Parathyroid adenoma (tissue), 2 donors: ENCODE results near the gene DNASE1L3.

ENCODE experiments used
- H2AFZ ChIP-seq: fragments of 300-600 bp; sonication (generic); one replicate; pipeline ENCODE4 v1.7.0; 2017; ENCODE audit warnings: antibody characterized with exemption, mild to moderate bottlenecking
- H3K27ac ChIP-seq: fragments of 300-600 bp; sonication (generic); one replicate; pipeline ENCODE4 v1.7.0; 2017
- H3K27me3 ChIP-seq: fragments of 300-600 bp; sonication (generic); one replicate; pipeline ENCODE4 v1.7.0; 2017; ENCODE audit warnings: low read length; ENCODE audit not compliant: control insufficient read depth, insufficient read depth
- H3K36me3 ChIP-seq: fragments of 300-600 bp; sonication (generic); one replicate; pipeline ENCODE4 v1.7.0; 2017; ENCODE audit warnings: low read length; ENCODE audit not compliant: control insufficient read depth, insufficient read depth
- H3K4me1 ChIP-seq: fragments of 300-600 bp; sonication (generic); one replicate; pipeline ENCODE4 v1.7.0; 2017; ENCODE audit warnings: control low read depth
- H3K4me2 ChIP-seq: fragments of 300-600 bp; sonication (generic); one replicate; pipeline ENCODE4 v1.7.0; 2017; ENCODE audit warnings: low read length
- H3K4me3 ChIP-seq: fragments of 300-600 bp; sonication (generic); one replicate; pipeline ENCODE4 v1.7.0; 2017; ENCODE audit warnings: low read depth, low read length
- H3K79me2 ChIP-seq: fragments of 300-600 bp; sonication (generic); one replicate; pipeline ENCODE4 v1.7.0; 2017; ENCODE audit warnings: control low read depth
- H3K9ac ChIP-seq: fragments of 300-600 bp; sonication (generic); one replicate; pipeline ENCODE4 v1.7.0; 2017; ENCODE audit warnings: mild to moderate bottlenecking
- H3K9me3 ChIP-seq: fragments of 300-600 bp; sonication (generic); one replicate; pipeline ENCODE4 v1.7.0; 2017; ENCODE audit warnings: low read length; ENCODE audit not compliant: control insufficient read depth
- TF ChIP-seq, protein P1 (sequence below): fragments of 300-600 bp; sonication (generic); IDR thresholded peaks from one replicate; pipeline ENCODE4 v1.7.0; 2017; ENCODE audit warnings: antibody characterized with exemption, mild to moderate bottlenecking
- donor health status: primary hyperparathyroidism.

Gene DNASE1L3

DNA sequence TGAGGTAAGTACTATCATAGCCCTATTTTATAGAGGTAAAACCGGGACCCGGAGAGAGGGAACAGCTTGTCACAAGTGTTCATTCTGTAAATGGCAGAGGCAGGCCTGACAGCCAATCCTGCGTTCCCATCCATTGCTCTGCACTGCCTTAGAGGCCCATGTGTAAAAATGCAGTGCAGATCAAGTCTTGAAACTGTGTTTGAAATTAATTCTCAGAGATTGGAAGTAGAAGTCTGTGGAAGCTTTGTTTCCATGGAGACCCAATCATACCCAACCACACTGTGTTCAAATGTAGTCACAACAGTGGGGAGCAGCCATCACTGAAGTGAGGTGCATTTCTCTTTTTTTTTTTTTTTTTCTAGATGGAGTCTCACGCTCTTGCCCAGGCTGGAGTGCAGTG, 13.1 kb upstream of the DNASE1L3 start:
- Histone ChIP-seq H3K4me1 (no peaks in the 10 kb centered on the region), H3K27me3 (no peaks in the 10 kb centered on the region), H2AFZ (no peak overlapping the region), H3K4me2 (no peak overlapping the region), H3K4me3 (no peak overlapping the region), H3K79me2 (no peaks in the 10 kb centered on the region), H3K9ac (no peak overlapping the region), H3K27ac (no peak overlapping the region), H3K36me3 (no peaks in the 10 kb centered on the region), H3K9me3 (no peaks in the 10 kb centered on the region)
- TF ChIP-seq, protein P1, sequence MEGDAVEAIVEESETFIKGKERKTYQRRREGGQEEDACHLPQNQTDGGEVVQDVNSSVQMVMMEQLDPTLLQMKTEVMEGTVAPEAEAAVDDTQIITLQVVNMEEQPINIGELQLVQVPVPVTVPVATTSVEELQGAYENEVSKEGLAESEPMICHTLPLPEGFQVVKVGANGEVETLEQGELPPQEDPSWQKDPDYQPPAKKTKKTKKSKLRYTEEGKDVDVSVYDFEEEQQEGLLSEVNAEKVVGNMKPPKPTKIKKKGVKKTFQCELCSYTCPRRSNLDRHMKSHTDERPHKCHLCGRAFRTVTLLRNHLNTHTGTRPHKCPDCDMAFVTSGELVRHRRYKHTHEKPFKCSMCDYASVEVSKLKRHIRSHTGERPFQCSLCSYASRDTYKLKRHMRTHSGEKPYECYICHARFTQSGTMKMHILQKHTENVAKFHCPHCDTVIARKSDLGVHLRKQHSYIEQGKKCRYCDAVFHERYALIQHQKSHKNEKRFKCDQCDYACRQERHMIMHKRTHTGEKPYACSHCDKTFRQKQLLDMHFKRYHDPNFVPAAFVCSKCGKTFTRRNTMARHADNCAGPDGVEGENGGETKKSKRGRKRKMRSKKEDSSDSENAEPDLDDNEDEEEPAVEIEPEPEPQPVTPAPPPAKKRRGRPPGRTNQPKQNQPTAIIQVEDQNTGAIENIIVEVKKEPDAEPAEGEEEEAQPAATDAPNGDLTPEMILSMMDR: no peak

DNA sequence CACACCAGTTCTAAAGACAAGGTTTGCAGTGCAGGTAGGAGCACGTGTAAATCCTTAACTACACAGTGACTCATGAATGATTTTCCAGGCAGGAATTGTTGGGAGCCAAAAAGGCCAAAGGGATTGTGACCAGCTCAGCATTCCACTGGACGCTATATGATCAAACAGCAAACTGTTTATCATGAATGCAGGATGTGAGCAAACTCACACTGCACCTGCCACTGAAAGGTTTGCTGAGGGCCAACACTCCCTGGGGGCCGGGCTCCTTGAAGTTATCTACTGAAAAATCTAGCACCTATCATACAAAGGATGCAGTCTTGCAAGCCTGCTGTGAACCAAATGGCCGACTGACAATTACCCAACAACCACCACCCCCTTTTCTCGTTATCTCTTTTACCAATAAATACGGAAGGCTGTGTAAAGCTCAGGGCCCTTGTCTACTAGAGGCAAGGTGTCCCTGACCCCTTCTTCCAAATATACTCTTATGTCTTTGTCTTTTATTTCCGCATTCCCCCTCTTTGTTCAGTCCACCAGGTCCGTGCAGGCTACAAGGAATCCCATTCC, 11.5 kb upstream of the DNASE1L3 start:
- H2AFZ ChIP-seq: peak overlapping the region; percentile 31
- no peak overlapping the region for H3K4me2 ChIP-seq
- H3K79me2 ChIP-seq: no peaks in the 10 kb centered on the region
- H3K9ac ChIP-seq: no peak overlapping the region
- peaks cover 2% of the 10 kb centered on the region for H3K4me1 ChIP-seq
- no peak overlapping the region for H3K27ac ChIP-seq
- TF ChIP-seq, protein P1: no peak
- H3K4me3 ChIP-seq: no peak overlapping the region
- H3K36me3 ChIP-seq: no peaks in the 10 kb centered on the region
- no peaks in the 10 kb centered on the region for H3K27me3 ChIP-seq
- no peaks in the 10 kb centered on the region for H3K9me3 ChIP-seq

DNA sequence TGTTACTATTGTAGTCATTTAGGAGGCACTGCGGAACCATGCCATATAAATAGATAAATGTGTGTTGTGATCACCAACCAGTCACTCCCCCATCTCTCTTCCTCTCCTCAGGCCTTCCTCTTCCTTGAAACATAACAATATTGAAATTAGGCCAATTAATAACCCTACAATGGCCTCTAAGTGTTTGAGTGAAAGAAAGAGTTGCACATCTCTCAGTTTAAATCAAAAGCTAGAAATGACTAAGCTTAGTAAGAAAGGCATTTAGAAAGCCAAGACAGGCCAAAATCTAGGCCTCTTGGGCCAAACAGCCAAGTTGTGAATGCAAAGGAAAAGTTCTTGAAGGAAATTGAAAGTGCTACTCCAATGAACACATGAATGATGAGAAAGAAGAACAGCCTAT, 8.1 kb upstream of the DNASE1L3 start:
- H3K27me3 ChIP-seq: no peaks in the 10 kb centered on the region
- no peak overlapping the region for H3K9ac ChIP-seq
- H3K4me1 ChIP-seq: peaks cover 3% of the 10 kb centered on the region
- no peaks in the 10 kb centered on the region for H3K36me3 ChIP-seq
- no peak overlapping the region for H2AFZ ChIP-seq
- TF ChIP-seq, protein P1: no peak
- H3K4me3 ChIP-seq: no peak overlapping the region
- no peak overlapping the region for H3K4me2 ChIP-seq
- no peaks in the 10 kb centered on the region for H3K79me2 ChIP-seq
- no peaks in the 10 kb centered on the region for H3K9me3 ChIP-seq
- H3K27ac ChIP-seq: no peak overlapping the region

DNA sequence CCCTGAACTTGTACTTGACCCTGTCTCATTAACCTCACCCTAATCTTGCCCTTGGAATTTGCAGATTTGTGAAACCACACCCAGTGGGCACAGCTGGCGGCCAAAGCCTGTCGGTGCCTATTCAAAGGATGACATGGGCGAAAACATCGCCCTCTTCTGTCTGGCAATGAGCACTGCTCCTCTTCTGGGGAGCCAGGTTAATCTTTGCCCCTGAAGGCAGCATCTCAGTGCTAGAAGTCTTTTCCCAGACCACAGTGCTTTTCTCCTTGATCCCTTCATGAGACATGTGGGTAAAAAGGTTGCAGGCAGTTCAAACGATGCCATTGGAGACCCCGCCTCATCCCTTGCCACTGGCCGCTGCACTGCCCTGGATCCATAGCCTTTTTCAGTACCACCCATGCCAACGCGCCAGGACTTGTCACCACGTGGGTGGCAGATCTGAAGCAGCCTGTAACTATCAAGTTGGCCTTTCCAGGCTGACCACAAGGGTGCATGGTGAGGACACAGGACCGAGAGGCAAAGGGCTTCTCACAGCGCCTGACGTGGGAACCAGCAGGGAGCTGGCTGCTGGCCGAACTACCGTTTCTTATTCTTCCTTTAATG, 6.5 kb upstream of the DNASE1L3 start:
- Histone ChIP-seq H3K4me2 (no peak overlapping the region), H2AFZ (peak overlapping the region; percentile 81), H3K4me1 (peaks cover 3% of the 10 kb centered on the region), H3K36me3 (no peaks in the 10 kb centered on the region), H3K79me2 (no peaks in the 10 kb centered on the region), H3K9me3 (no peaks in the 10 kb centered on the region), H3K27me3 (no peaks in the 10 kb centered on the region), H3K9ac (no peak overlapping the region), H3K27ac (peak overlapping the region; percentile 43), H3K4me3 (no peak overlapping the region)
- TF ChIP-seq, protein P1: peak; percentile 63
